CD4-positive, alpha-beta T cell treated with Interleukin-12 subunit alpha and Interleukin-12 subunit beta, for 1 hour (primary cell): Measurements from ENCODE around the gene FCN2.

ENCODE experiments used
- DNase-seq: peaks from one replicate; pipeline ENCODE4 v3.0.0-alpha.2; 2020

Gene FCN2

GRCh38 chr9:134889386-134890154, 9.0 kb downstream of the FCN2 start:
- no peak for DNase-seq

GRCh38 chr9:134890155-134890495, 9.5 kb downstream of the FCN2 start:
- no peak for DNase-seq

DNA sequence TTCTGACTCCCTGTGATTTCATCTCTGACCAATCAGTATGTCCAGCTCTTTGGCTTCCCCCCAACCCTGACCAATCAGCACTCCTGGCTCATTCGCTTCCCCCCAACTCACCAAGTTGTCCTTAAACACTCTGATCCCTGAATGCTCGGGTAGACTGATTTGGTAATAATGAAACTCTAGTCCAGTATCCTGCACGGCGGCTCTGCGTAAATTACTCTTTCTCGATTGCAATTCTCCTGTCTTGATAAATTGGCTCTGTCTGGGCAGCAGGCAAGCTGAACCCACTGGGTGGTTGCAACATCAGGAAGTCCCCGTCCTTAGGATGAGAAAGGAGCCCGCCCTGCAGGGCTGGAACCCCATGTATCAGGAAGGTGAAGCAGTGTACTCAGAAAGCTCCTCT, 10.4 kb downstream of the FCN2 start:
- DNase-seq: no peak

- DNase-seq: no peak
Observed at GRCh38 chr9:134891713-134892112, 11.1 kb downstream of the FCN2 start.

GRCh38 chr9:134892221-134892620, 11.6 kb downstream of the FCN2 start:
- no peak for DNase-seq

DNA sequence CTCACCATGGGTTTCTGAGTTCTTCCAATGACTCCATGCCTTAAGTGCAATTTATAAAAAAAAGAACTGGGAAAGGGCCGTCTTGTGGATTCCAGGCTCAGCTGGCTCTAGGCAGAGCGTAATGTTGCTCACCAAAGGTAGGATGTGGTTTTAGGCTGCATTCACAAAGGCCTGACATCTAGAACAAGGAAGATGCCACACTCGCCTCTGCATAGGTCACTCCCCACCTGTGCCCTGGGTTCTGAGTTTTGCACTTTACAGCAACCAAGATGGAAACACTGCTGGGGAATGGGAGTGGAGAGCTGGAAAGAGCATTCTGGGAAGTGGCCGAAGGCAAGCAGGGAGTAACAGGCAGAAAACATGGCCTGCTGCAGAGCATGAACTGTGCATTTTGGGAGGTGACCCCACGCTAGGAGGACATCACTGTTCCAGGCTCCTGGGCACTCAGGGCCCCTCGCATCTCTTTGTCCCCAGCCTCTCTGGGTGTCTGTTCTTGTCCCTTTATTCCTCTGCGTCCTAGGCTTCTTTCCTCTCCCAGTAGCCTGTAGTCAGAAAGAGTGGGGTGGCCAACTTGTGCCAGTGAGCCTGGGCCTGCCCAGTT, 12.3 kb downstream of the FCN2 start:
- DNase-seq: no peak

- no peak for DNase-seq
Observed at GRCh38 chr9:134894136-134894860, 13.7 kb downstream of the FCN2 start.

- no peak for DNase-seq
Observed at GRCh38 chr9:134895097-134895496, 14.5 kb downstream of the FCN2 start.

DNA sequence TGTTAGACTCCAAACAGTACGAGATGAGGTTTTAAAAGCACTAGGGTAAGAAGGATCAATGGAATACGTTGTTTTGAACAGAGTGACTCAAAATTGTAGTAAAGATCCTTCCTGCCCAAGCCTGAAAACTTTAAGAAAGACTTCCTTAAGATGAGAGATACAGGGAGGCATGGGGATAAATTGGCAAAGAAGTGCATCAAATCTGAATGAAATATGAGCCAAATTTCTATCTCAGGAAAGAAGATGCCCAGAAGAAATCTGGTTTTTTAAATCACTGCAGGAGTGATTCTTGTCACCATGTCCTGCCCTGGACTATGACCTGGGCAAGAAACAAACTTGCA, 14.9 kb downstream of the FCN2 start:
- no peak for DNase-seq

GRCh38 chr9:134895908-134896833, 15.6 kb downstream of the FCN2 start:
- no peak for DNase-seq

GRCh38 chr9:134896834-134897583, 16.4 kb downstream of the FCN2 start:
- no peak for DNase-seq

DNA sequence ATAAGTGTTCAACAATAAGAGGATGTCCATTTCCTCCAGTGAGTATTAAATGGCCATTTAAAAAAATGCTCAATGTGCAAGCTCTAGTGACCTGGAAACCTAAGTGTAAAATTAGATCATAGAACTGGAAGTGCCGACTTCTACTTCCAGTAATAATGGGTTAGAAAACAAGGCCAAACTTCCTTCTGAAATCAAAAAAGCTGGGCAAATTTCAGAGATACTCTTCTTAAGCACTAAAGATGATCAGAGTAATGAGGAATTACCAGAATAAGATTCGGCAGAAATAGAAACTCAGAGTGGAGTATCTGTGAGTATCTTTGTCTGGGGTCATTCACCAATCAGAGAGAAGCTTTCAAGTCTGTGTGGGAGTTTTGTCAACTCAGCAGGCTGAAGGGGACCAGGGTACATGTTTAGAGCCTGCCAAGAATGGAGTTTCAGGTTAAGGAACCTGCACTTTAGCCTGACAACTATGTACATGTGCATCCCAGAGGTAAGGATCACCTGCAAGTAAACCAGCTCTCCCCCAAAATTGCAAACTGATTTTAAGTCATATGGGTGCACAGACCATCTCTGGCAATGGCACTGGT, 17.1 kb downstream of the FCN2 start:
- DNase-seq: no peak

GRCh38 chr9:134898319-134898718, 17.7 kb downstream of the FCN2 start:
- no peak for DNase-seq

- no peak for DNase-seq
Observed at GRCh38 chr9:134899168-134899567, 18.6 kb downstream of the FCN2 start.

- DNase-seq: no peak
Observed at GRCh38 chr9:134899818-134900217, 19.2 kb downstream of the FCN2 start.

DNA sequence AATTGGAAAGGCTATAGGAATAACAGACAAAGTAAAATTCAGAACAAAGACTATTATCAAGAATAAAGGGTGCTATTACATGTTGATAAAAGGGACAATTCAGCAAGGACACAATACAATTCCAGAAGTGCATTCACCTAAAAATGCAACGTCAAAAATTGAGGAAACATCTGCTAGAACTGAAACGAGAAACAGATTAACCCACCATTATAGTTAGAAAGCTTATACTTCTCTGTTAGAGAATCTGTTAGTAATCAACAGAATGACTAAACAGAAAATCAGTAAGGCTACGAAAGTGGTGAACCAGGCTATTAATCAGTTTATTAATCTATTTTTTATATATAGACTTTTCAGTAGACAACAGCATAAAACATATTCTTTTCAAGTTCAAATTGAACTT, 22.3 kb downstream of the FCN2 start:
- DNase-seq: no peak

GRCh38 chr9:134908524-134909309, 28.1 kb downstream of the FCN2 start:
- DNase-seq: no peak

DNA sequence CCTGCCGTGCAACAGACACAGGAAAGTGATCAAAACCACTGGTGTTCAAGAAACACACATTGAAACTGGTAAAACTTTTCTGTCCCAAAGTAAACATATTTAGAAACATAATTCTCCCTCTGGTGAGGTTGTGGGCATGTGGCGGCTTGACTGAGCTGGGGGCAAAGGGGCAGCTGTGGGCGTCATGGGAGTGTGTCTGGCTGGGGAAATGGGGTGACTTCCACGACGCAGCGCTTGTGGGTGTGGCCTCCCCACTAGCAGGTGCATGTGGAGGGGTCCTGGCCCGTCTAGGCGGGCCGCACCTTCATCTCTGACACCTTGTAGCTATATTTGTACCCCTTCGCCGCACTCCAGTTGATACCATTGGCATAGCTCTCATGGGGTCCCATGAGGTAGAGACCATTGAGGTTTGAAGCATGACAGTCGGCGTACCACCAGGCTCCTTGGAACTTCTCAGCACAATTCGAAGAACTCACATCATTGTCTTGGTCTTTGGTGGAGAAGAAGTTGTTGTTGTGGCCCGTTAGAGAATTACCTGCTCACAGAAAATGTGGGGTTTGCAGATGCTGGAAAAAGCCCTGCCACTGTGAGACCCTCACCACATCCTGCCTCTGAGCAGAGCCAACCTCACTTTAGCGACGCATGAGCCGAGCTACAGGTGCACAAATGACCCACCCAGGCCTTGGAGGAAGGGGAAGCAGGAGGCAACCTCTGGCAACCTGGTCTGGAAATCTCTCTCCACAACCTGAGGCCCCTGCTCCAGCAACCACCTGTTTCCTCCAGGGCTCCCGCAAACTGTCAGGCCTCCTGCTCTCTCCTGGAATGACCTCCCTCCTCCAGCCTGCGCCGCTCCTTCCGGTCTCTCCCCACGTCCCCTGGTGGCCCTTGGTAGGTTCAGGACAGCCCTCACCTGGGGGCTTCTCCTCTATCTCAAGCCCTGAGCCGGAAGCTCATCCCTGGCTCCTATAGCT, 29.2 kb downstream of the FCN2 start:
- DNase-seq: no peak

DNA sequence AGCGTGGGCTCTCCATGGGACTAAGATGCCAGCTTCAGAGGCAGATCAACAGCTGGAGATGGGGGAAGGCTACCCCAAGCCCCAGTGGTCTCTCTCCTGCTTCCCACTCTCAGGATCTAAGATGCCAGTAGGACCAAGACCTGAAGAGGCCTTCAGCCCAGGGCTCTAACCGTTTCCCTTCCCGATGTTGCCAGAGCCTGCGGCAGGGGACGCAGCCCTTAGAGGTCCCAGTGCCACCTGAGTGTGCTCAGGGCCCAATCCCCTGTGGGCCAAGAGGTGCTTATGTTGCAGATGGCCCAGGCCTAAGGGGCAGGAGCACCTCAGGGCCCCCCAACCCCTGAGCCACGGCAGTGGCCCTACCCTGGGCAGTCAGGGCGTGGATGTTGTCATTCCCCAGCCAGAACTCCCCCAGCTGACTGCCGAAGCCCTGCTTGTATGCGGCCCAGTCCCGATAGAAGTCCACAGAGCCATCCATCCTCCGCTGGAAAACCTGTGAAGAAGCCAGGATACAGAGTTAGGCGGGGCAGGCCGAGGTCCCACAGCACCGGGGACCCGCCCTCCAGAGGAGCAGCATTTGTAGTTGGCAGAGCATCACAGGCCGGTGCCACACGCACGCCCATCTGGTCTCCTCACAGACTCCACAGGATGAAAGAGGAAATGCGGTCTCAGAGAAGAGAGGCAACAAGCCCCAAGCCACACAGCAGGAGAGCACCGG, 31.7 kb downstream of the FCN2 start:
- no peak for DNase-seq
